Colon (tissue), 2 donors: ENCODE data around the gene FBXO48.
A peak's percentile ranks its signal among the peaks of the same experiment; 100 is the strongest.
"Not testable (repeated sequence)": the region's sequence is repeated elsewhere in the genome, so short reads cannot be mapped to it uniquely, and the experiment has no call there.

Experiments
- FAIRE-seq: peaks from 2 replicates; lab custom pipeline; 2012; peaks lifted over from hg19 to GRCh38; lab: Jason Lieb, UNC
- donor health status: control.
- donor health status: control.

Gene FBXO48

DNA sequence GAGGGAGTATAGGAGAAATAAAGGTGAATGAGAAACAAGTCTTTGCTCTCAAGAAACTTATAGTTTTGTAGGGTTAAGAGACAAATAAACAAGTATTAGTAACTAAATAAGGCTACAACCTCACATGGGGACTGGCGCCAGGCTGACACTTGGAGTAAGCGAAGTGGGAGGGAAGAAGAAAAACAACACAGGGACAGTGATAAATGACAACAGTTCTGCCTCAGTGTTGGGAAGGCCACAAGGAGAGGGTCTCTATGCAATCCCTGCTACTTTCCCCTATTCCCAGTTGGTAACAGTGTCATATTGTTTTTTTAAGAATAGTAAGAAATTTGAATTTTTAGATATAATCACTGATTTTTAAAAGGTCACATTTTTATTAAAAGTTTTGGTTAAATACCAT is 4.3 kb upstream of the FBXO48 start:
- no peak for FAIRE-seq

DNA sequence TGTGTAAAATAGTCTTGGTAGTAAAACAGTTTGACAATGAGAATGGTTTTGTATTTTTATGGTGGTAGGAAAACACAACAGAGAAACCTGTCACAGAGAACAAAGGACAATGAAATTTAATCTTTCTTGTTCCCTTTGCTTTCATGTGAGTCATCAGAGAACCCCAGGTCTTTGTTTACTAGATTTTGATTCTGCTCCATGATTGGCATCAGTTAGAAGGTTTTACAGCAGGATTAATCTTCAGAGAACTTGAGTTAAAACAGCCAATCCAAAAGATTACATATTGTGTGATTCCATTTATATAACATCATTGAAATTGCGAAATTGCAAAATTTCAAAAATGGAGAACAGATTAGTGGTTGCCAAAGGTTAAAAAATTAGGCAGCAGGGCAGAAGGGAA is 2.8 kb upstream of the FBXO48 start:
- FAIRE-seq = no peak

DNA sequence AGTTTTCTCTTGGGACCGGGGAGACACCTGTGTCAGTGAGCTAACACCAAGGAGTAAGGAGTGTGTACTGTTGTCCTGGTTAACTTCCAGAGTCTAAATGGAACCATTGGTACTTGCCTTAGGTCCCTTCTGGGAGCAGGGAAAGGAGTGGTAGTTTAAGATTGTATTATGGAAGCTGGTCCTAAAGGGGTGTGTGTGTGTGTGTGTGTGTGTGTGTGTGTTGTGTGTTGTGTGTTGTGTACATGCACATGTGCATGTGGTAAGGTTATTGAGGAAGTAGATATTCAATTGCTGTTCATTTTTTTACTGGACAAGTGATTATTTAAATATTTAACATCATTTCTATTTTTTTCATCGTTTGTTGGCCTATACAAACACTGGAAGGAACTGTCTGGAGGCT is 1.7 kb upstream of the FBXO48 start:
- no peak for FAIRE-seq

DNA sequence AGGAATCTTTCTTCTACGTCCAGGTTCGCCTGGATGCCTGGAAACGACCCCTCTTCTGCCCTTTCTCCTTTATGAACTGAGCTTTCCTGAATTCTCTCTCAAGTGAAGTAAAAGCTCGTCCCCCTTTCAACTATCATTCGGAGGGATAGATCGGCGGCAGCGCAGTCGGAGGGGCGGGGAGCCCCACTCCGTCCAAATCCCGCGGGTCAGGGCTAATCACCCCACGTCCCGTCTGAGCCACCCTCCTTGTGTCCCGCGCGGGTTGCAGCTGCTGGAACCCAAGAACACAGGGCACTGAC is 367 bp downstream of the FBXO48 start:
- no peak for FAIRE-seq

DNA sequence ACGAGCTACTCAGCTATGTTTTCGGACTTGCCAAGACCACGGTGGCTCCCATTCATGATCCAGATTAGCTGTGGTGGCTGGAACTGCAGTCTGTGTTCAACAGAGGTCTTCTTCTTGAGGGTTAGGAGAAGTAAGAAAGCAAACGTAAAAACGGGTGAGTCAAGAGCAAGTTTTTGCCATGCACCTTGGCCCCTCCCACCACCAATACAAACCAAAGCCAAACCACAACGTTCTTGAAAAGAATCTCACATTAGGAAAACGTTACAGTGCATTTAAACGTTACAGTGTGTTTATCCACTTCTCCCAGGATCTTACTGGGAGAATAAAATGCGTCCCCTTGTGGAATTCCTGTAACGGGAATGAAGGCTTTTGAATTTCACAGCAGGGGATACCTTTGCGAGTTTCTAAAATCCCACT is 725 bp downstream of the FBXO48 start:
- no peak for FAIRE-seq

DNA sequence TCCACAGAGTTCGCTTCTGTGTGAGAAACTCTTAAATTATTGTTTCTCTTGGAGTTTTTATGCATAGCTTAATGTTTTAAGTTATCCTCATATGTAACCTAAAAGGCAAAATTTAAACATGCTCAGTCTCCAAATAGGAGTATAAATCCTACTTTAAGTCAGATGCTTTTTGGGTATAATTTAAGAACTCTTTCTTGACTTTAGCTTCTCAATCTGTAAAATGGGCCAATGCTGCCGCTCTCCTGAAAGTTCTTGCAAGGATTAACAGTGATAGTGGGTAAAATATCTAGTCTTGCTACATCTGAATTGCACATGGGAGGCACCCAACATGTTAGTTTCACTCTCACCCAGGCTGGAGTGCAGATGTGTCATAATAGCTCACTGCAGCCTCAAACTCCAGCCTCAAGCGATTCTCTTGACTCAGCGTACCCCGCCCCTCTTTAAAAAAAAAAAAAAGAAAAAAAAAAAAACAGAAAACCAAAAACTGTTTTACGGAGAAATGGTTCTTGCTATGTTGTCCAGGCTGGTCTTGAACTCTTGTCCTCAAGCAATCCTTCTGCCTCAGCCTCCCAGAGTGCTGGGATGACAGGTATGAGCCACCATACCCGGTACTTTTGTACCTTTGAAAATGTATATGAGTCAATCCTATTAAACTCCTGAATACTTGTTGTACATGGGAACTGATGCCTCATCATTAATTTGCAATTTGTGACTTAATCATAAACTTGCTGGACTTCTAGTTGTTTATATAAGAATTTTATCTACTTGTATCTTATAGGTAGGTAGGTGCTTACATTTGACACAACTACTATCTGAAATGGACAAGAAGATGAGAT is 1.8 kb downstream of the FBXO48 start:
- no peak for FAIRE-seq

DNA sequence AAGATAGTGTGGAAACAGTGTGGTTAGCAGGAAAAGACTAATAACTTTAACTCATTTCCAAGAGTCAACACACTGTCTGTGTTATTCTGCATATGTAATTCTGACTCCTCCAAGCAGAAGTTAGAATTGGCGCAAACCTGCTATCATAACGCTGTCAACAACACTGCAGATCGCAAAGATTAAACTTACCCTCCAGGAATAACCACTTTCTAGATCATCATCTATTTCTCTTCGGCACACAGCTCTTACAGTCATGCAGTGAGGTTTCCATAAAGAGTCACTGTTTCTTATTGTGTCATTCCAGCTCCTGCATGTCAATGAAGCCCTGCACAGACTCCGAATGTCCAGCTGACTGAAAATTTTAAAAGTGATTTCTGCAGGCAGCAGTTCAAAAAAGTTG is 2.4 kb downstream of the FBXO48 start:
- FAIRE-seq = no peak

DNA sequence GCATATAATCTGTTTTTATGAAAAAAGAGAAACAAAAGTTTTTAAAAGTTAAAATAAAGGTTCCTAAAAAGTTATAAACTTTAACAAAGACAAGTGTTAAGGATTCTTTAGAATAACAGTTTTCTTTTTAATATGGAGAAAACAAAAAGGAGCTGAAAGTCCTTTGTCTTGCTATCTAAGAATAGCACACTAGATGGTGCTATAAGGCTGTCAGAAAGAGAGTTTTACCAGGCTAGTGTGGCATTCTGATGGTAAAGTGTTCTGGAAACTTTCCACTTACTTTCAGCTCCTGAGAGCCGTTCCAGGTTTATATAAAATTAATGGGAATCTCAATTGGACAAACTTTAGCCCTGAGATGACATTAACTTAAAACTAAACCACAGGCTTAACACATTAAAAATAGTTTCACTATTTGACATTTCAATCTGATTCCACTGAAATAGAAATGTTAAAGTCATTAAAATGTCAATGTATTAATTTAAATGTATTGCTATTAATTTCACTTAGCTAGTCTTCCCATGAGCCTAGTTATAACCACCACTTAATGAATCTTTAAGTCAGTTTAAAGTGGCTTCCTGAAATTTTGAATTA is 3.7 kb downstream of the FBXO48 start:
- peak; percentile 41 for FAIRE-seq

DNA sequence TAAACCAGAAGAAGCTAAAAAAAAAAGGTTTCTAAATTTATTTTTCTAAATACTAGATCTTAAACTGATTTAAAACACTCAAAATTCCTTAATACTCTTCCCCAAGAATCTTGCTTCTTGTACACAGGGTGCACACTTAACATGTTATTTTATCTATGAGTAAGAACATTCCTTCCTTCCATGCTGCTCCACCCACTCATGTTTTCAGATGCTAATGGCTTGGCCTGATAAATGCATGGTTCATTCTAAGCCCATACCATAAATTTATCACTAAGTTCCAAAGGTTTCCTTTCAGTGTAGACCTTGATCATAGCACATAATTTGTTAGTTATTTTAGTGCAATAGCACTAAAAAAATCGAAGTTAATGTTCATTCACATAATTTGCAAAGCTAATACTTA is 8.1 kb downstream of the FBXO48 start:
- FAIRE-seq = no peak

DNA sequence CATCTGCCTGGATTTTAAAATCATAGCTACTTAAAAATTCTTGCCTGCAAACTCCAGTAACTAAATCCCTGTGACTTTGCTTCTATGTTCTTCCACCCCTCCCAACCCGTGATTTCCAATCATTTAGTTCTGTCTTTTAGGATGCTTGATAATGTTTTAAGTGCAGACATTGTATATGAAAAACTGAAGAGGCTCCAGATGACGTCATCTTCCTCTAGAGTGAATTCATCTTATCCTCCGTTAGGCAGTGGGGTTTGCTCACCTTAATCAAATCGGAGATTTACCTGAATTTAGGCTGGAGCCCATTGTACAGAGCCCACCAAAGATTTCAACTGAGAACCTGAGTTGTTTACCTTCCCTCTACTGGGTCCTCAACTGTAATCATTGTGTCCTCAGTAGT is 10.9 kb downstream of the FBXO48 start:
- no peak for FAIRE-seq

DNA sequence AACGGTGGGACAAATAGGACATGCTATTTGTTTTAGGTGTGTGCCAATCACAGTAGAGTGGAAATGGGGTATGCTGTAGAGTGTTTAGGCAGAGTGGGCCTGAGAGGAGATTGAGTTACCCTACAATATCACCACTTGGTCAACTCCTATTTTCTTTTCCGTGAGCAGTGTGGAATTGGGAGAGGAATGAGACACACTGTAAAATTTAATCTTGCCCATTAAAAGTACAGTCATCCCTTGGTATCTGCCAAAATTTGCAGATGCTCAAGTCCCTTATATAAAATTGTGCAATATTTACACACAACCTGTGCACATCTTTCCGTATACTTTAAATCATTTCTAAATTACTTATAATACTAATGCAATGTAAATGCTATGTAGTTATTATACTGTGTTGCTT is 12.4 kb downstream of the FBXO48 start:
- FAIRE-seq = no peak

DNA sequence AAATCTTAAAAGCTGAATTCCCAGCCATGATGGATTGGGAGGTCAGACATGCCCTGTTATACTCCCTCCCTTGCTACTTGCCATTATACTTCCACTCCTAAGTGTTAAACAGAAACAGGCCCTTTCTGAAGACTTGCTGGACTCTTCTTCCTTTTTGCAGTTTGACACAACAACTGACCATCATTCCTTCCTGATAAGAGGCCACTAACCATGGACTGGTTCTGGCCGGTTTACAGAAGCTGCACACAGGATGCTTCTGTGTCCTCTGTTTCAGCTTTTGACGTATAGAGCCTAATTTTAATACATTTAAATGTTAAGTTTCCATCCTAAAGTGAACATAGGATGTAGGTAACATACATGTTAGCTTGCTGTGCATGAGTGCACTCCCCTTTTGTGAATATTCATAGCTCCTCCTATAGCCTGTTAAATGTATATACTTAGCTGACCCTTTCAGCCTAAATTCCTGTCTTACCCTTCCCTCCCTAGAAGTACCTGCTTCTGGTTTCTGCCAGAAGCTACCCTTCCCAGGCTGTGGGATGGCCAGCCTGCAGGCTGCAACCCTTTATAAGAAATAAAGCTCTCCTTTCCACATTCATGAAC is 13.2 kb downstream of the FBXO48 start:
- FAIRE-seq = no peak

DNA sequence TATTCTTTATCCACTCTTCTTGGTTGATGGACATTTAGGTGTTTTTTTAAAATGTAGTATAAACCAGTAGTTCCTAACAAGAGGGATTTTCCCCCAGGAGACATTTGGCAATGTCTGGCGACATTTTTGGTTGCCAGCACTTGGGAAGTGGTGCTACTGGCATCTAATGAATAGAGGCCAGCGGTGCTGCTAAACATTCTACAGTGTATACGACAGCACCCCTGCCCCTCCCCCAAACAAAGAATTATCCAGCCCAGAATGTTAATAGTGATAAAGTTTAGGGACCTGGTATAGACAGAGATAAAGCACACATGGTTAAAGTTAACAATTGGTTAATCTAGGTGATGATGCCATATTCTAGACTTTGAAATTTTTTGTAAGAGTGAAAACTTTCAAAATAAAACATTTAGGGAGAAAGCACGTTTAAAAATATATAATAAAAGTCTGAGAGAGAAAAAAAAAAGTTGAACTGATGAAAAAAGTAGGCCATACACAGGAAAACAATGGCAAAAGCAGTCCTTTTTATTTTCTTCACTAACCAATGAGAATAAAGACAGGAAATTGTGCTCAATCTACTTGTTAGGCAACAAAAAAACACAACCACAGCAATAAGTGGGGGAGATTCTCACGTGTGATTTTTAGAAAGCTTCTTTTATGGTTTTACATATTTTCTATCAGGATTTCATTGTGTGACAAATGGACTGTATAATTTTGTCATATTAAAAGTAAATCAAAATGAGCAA is 14.8 kb downstream of the FBXO48 start:
- FAIRE-seq = no peak

DNA sequence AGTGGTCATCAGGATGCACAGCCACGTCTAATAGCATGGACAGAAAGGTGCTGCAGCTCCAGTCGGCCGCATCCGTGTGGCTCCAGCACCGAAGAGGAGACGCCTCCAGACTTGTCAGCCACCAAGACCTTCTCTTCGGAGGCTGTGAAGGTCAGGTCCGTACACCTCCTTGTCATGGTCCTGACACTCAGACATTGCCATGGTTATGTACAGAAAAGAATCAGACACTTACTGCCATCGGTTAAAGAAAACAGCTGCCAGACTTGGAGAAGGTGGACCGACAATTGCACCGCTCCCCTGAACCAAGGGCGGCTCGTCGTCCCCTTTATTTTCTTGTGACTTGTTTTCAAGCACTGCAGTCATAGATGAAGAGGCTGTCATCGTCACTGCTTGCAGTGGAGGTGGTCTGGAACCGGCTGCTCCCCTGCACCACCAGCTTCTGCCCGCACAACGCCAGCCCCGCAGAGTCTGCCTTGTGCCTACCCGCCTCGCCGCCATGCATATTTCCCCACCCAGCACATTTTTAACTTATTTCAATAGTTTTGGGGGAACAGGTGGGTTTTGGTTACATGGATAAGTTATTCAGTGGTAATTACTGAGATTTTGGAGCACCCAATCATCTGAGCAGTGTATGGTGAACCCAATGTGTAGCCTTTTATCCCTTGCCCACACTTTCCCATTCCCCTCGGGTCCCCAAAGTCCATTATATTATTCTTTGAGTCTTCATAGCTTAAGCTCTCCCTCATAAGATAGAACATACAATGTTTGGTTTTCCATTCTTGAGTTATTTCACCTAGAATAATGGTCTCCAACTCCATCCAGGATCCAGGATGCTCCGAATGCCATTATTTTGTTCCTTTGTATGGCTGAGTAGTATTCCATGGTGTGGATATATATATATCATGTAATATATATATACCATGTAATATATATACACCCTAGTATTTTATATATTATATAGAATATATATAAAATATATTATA is 18.1 kb downstream of the FBXO48 start:
- FAIRE-seq = no peak

DNA sequence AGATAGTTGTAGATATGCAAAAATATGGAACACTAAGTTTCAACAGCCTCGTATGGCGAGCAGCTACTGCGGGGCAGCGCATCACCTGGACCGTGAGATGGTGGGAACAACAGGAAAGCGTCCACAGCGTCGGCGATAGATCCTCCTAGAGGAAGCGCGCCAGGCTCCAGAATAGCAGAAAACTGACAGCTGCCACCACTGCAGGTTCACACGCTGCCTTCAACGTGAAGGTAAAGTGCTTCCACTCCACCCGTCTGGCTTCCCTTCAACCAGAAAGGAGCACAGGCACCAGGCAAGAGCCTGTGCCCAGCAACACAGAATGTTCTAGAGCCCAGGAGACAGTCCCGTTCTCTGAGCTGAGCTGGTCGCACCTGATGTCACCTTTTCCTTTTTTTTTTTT is 20.0 kb downstream of the FBXO48 start:
- no peak for FAIRE-seq

DNA sequence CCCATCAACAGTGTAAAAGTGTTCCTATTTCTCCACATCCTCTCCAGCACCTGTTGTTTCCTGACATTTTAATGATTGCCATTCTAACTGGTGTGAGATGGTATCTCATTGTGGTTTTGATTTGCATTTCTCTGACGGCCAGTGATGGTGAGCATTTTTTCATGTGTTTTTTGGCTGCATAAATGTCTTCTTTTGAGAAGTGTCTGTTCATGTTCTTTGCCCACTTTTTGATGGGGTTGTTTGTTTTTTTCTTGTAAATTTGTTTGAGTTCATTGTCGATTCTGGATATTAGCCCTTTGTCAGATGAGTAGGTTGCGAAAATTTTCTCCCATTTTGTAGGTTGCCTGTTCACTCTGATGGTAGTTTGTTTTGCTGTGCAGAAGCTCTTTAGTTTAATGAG is 20.7 kb downstream of the FBXO48 start:
- not testable (repeated sequence) for FAIRE-seq

DNA sequence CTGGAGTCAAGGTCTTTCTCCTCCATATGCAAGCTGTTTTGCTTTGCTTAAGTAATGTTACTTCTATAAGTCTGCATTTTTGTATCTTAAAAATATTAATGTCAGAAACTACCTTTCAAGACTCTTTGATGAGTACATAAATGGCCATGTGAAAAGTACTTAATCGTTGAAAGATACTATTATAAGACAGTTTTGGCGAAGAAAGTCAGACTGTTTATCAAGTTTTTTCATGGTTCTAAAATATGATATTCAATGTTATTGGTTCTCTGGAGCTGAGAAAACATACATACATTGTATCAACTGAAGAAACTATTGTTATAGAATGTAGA is 25.1 kb downstream of the FBXO48 start:
- no peak for FAIRE-seq

DNA sequence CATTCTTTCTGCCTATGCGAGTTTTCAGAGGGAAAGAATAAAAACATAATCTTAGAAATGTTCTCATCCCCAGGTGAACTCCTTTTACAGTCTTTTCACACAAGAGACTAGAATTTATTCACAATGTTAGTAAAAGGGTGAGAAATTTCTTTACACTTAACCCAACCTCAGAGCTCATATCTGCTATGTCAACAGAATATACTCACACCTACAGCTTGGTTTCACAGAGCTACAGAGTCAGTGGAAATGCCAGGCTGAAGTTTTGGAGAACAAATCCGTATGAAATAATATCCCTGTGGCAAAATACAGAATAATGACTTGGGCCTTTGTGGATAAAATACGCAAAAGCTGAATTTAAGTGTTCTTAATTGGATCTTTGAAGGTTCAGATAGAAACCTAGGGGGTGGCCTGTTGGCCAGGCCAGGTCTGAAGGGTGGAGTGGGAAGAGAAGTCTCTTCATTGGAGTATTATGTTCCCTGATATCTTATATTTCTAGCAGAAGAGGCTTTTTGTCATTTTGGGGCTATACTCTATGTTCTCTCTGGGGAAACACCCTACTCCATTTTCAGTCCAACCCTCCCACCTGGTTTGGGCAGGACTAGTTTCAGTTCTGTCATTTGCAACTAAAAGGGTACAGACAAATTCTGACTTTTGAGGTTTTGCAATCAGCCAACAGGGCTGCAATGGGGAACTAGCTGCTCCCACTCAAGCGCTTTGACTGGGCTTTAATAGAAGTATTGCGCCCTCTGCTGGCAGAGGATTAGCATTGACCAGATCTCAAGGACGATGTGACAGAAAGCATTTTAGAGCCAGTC is 25.7 kb downstream of the FBXO48 start:
- peak; percentile 85 for FAIRE-seq

DNA sequence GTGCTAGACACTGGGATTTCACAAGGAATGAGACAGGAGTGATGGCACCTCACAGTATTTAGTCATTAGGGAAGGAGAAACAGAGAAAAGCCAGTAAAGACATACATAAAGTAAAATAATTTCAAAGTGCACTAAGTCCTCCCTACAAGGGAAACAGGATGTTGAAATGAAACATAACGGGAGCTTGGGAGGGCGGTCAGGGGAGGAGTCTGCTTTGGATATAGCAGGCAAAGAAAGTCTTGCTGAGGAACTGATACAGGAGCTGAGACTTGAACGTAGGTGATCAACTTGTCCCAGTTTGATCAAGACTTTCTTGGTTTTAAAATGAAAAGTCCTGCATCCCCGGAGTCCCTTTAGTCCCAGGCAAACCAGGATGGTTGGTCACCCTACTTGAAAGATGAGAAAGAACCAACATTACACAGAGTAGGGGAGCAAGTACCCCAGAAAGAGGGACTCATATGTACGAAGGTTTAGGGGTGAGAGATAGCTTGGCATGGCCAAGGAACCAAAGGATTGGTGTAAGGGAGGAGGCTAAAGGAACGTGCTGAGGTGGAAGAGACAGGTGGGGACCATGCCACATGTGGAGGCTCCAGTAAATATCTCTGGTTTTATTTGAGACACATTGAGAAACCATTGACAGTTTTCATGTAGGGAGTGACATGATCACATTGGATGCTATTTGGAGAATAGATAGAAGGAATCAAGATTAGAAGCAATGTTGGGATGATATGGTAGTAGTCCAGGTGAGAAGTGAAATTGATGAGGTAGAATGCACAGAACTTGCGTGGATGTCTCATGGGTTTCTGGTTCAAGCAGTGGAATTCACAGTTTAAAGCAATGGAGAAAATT is 28.4 kb downstream of the FBXO48 start:
- FAIRE-seq = no peak

DNA sequence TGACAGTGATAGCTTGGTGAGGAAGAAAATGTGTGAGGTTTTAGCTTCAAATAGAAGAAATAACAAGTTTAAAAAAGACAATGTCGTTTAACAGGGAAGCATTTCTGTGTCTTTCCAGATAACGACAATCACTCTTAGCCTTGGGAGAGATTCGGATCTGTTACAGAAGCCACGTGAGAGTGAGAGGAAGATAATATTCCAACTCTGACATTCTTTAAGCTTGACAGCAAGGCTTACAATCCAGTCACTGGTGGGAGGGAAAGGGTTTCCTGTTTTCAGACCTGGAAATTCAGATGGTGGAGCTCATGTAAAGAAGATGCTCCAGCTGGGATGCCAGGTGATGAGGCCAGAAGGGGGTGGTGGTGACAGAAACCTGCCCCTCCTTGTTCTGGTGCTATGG is 30.8 kb downstream of the FBXO48 start:
- FAIRE-seq = no peak
